Measurements from ENCODE around the gene TNF. TPM values are rescaled to one million over a fixed set of nuclear protein-coding genes. Genes with fewer than 3 reads are reported as not detected.

TNF gene
- total RNA-seq, 1 experiment from 2014 or later: 223 TPM

- Histone ChIP-seq H4K20me1 (ENCODE audit: insufficient read depth, low read depth, low read length) (peaks cover 36% of the 10 kb centered on the region), H3K4me1 (ENCODE audit: low read length) (peaks cover 2% of the 10 kb centered on the region), H3K27ac (ENCODE audit: low read length) (no peak overlapping the region), H3K4me2 (ENCODE audit: low read depth, low read length, poor library complexity, severe bottlenecking) (no peak overlapping the region), H3K9me3 (ENCODE audit: low read length) (no peaks in the 10 kb centered on the region), H3K36me3 (ENCODE audit: insufficient read depth, low read length) (peaks cover 77% of the 10 kb centered on the region), H3K79me2 (ENCODE audit: low read length) (peaks cover 24% of the 10 kb centered on the region), H3K4me3 (ENCODE audit: low read length) (no peak overlapping the region), H3K9me2 (replicated peaks; ENCODE audit: insufficient read depth, low read length) (no peaks in the 10 kb centered on the region), H3K9ac (ENCODE audit: low read length) (no peak overlapping the region), H3K27me3 (ENCODE audit: low read length) (no peaks in the 10 kb centered on the region), H2AFZ (ENCODE audit: low read length) (no peak overlapping the region)
- DNase-seq: no peak
These were observed 52.4 kb downstream of the TNF start for GRCh38 chr6:31627690-31628287.

Small RNA genes within 50 kb of the gene (small RNA-seq; reads per million reads assigned to genes)
- gene SNORA38 (29.1 reads per million, percentile 98 among the genes with 10 or more reads in this experiment), gene SNORD117 (108 reads per million, percentile 99 among the genes with 10 or more reads in this experiment), gene SNORD84 (not detected), gene UQCRHP1 (not detected)

Other genes starting within 250 kb of the TNF start
- gene HLA-B, start 218.4 kb upstream of the TNF start, total RNA-seq (2014; rRNA removed; shearing (Covaris generic); ENCODE audit: low replicate concordance): 1,556 and 2,615 TPM in 2 replicates
- gene MICA, start 172.0 kb upstream of the TNF start, total RNA-seq (2014; rRNA removed; shearing (Covaris generic); ENCODE audit: low replicate concordance): not detected in 2 replicates
- gene MICB, start 77.4 kb upstream of the TNF start, total RNA-seq (2014; rRNA removed; shearing (Covaris generic); ENCODE audit: low replicate concordance): 13.2 and 15.7 TPM in 2 replicates
- gene MCCD1, start 46.6 kb upstream of the TNF start, total RNA-seq (2014; rRNA removed; shearing (Covaris generic); ENCODE audit: low replicate concordance): not detected in 2 replicates
- gene DDX39B, start 33.6 kb upstream of the TNF start, total RNA-seq (2014; rRNA removed; shearing (Covaris generic); ENCODE audit: low replicate concordance): 412 and 561 TPM in 2 replicates
- gene ATP6V1G2, start 29.0 kb upstream of the TNF start, total RNA-seq (2014; rRNA removed; shearing (Covaris generic); ENCODE audit: low replicate concordance): 15.2 and 34.9 TPM in 2 replicates
- gene NFKBIL1, start 28.0 kb upstream of the TNF start, total RNA-seq (2014; rRNA removed; shearing (Covaris generic); ENCODE audit: low replicate concordance): 21.8 and 46.1 TPM in 2 replicates
- 71.1 and 128 TPM in 2 replicates for gene LTA, start 3.3 kb upstream of the TNF start, total RNA-seq (2014; rRNA removed; shearing (Covaris generic); ENCODE audit: low replicate concordance)
- 74.1 and 241 TPM in 2 replicates for gene LTB, start 6.9 kb downstream of the TNF start, total RNA-seq (2014; rRNA removed; shearing (Covaris generic); ENCODE audit: low replicate concordance)
- gene LST1, start 10.7 kb downstream of the TNF start, total RNA-seq (2014; rRNA removed; shearing (Covaris generic); ENCODE audit: low replicate concordance): 5.1 and 6.6 TPM in 2 replicates
- not detected in 2 replicates for gene NCR3, start 17.4 kb downstream of the TNF start, total RNA-seq (2014; rRNA removed; shearing (Covaris generic); ENCODE audit: low replicate concordance)
- gene AIF1, start 39.7 kb downstream of the TNF start, total RNA-seq (2014; rRNA removed; shearing (Covaris generic); ENCODE audit: low replicate concordance): 0.76 TPM in 1 of 2 replicates, not detected in the other
- 123 and 147 TPM in 2 replicates for gene PRRC2A, start 45.1 kb downstream of the TNF start, total RNA-seq (2014; rRNA removed; shearing (Covaris generic); ENCODE audit: low replicate concordance)
- 145 and 229 TPM in 2 replicates for gene BAG6, start 77.1 kb downstream of the TNF start, total RNA-seq (2014; rRNA removed; shearing (Covaris generic); ENCODE audit: low replicate concordance)
- gene APOM, start 80.3 kb downstream of the TNF start, total RNA-seq (2014; rRNA removed; shearing (Covaris generic); ENCODE audit: low replicate concordance): 6.7 and 7.6 TPM in 2 replicates
- 13.8 and 35.6 TPM in 2 replicates for gene C6orf47, start 85.2 kb downstream of the TNF start, total RNA-seq (2014; rRNA removed; shearing (Covaris generic); ENCODE audit: low replicate concordance)
- gene GPANK1, start 89.4 kb downstream of the TNF start, total RNA-seq (2014; rRNA removed; shearing (Covaris generic); ENCODE audit: low replicate concordance): 18.6 and 26.2 TPM in 2 replicates
- 178 and 212 TPM in 2 replicates for gene CSNK2B, start 90.5 kb downstream of the TNF start, total RNA-seq (2014; rRNA removed; shearing (Covaris generic); ENCODE audit: low replicate concordance)
- gene LY6G5B, start 94.4 kb downstream of the TNF start, total RNA-seq (2014; rRNA removed; shearing (Covaris generic); ENCODE audit: low replicate concordance): 3.4 and 7.3 TPM in 2 replicates
- 0.51 TPM in 1 of 2 replicates, not detected in the other for gene LY6G5C, start 105.5 kb downstream of the TNF start, total RNA-seq (2014; rRNA removed; shearing (Covaris generic); ENCODE audit: low replicate concordance)
- gene ABHD16A, start 127.8 kb downstream of the TNF start, total RNA-seq (2014; rRNA removed; shearing (Covaris generic); ENCODE audit: low replicate concordance): 55.6 and 92.1 TPM in 2 replicates
- not detected in 2 replicates for gene LY6G6F, start 131.3 kb downstream of the TNF start, total RNA-seq (2014; rRNA removed; shearing (Covaris generic); ENCODE audit: low replicate concordance)
- not detected in 2 replicates for gene LY6G6D, start 139.8 kb downstream of the TNF start, total RNA-seq (2014; rRNA removed; shearing (Covaris generic); ENCODE audit: low replicate concordance)
- not detected in 2 replicates for gene LY6G6C, start 146.2 kb downstream of the TNF start, total RNA-seq (2014; rRNA removed; shearing (Covaris generic); ENCODE audit: low replicate concordance)
- gene MPIG6B, start 147.8 kb downstream of the TNF start, total RNA-seq (2014; rRNA removed; shearing (Covaris generic); ENCODE audit: low replicate concordance): not detected in 2 replicates
- 13.3 and 24.0 TPM in 2 replicates for gene DDAH2, start 153.7 kb downstream of the TNF start, total RNA-seq (2014; rRNA removed; shearing (Covaris generic); ENCODE audit: low replicate concordance)
- gene CLIC1, start 161.0 kb downstream of the TNF start, total RNA-seq (2014; rRNA removed; shearing (Covaris generic); ENCODE audit: low replicate concordance): 385 and 405 TPM in 2 replicates
- gene MSH5, start 164.4 kb downstream of the TNF start, total RNA-seq (2014; rRNA removed; shearing (Covaris generic); ENCODE audit: low replicate concordance): 30.5 and 58.4 TPM in 2 replicates
- gene SAPCD1, start 187.1 kb downstream of the TNF start, total RNA-seq (2014; rRNA removed; shearing (Covaris generic); ENCODE audit: low replicate concordance): 1.8 and 14.0 TPM in 2 replicates
- 0.29 and 0.34 TPM in 2 replicates for gene VWA7, start 201.8 kb downstream of the TNF start, total RNA-seq (2014; rRNA removed; shearing (Covaris generic); ENCODE audit: low replicate concordance)
- 38.0 and 43.0 TPM in 2 replicates for gene VARS1, start 220.2 kb downstream of the TNF start, total RNA-seq (2014; rRNA removed; shearing (Covaris generic); ENCODE audit: low replicate concordance)
- gene LSM2, start 231.4 kb downstream of the TNF start, total RNA-seq (2014; rRNA removed; shearing (Covaris generic); ENCODE audit: low replicate concordance): 44.9 and 57.4 TPM in 2 replicates
- gene HSPA1L, start 239.7 kb downstream of the TNF start, total RNA-seq (2014; rRNA removed; shearing (Covaris generic); ENCODE audit: low replicate concordance): 0.72 TPM in 1 of 2 replicates, not detected in the other
- gene HSPA1A, start 240.0 kb downstream of the TNF start, total RNA-seq (2014; rRNA removed; shearing (Covaris generic); ENCODE audit: low replicate concordance): 0.32 TPM in 1 of 2 replicates, not detected in the other

All from Karpas-422 (cell line).